SK-N-SH treated with all-trans-retinoic acid at 6 μM for 48 hours (cell line): ENCODE data around the gene CSGALNACT2.
A peak's percentile ranks its signal among the peaks of the same experiment; 100 is the strongest.

Experiments
- BACH2 ChIP-seq: fragments of 250-450 bp; sonication (Bioruptor Pico); IDR thresholded peaks from 2 replicates; pipeline ENCODE4 v1.9.0; 2021; ENCODE audit warnings: mild to moderate bottlenecking, borderline replicate concordance
- GLIS3 ChIP-seq: fragments of 250-450 bp; sonication (Bioruptor Pico); IDR thresholded peaks from 2 replicates; pipeline ENCODE4 v1.5.0; 2020; ENCODE audit warnings: mild to moderate bottlenecking, moderate library complexity
- TOX ChIP-seq: fragments of 250-450 bp; sonication (Bioruptor Pico); IDR thresholded peaks from 2 replicates; pipeline ENCODE4 v1.8.0; 2021; ENCODE audit warnings: mild to moderate bottlenecking, moderate library complexity, borderline replicate concordance
- ZC3H10 ChIP-seq: fragments of 250-450 bp; sonication (Bioruptor Pico); IDR thresholded peaks from 2 replicates; pipeline ENCODE4 v1.5.1; 2021; ENCODE audit warnings: mild to moderate bottlenecking, moderate library complexity
- ZFP30 ChIP-seq: fragments of 450-650 bp; formaldehyde crosslinking; IDR thresholded peaks from 2 replicates; pipeline ENCODE4 v1.5.0; 2022; ENCODE audit warnings: mild to moderate bottlenecking, moderate library complexity
- ZNF8 ChIP-seq: fragments of 450-650 bp; formaldehyde crosslinking; IDR thresholded peaks from 2 replicates; pipeline ENCODE4 v1.5.0; 2020; ENCODE audit warnings: mild to moderate bottlenecking, moderate library complexity
- TF ChIP-seq, protein P1 (sequence below): fragments of 250-450 bp; sonication (Bioruptor Pico); IDR thresholded peaks from 2 replicates; pipeline ENCODE4 v1.5.1; 2020; ENCODE audit warnings: low read depth, mild to moderate bottlenecking, moderate library complexity
- TF ChIP-seq, protein P2 (sequence below): fragments of 250-450 bp; sonication (Bioruptor Pico); IDR thresholded peaks from 2 replicates; pipeline ENCODE4 v1.8.0; 2020; ENCODE audit warnings: mild to moderate bottlenecking, moderate library complexity, borderline replicate concordance
- TF ChIP-seq, protein P3 (sequence below): fragments of 250-450 bp; sonication (Bioruptor Pico); IDR thresholded peaks from 2 replicates; pipeline ENCODE4 v1.5.1; 2021; ENCODE audit warnings: mild to moderate bottlenecking, moderate library complexity

DNA sequence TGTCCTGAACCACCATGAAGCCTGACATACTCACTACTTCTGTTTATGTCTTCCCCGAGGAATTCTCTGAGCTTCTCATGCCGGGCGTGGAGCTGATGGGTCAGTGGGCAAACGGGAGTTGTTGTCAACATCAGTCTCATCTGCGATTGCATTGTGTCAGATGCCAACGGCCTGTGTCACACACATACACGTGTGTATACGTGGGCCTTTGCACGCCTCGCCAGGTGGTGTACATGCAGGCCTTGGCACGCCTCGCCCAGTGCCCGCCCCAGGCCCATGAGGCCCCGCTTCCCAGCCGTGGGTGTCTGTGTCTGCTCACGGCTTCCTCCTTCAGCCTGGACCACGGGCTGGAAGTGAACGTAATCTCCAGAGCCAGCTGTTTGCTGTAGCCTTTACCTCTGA is 7.5 kb upstream of the CSGALNACT2 start:
- TF ChIP-seq, protein P1, sequence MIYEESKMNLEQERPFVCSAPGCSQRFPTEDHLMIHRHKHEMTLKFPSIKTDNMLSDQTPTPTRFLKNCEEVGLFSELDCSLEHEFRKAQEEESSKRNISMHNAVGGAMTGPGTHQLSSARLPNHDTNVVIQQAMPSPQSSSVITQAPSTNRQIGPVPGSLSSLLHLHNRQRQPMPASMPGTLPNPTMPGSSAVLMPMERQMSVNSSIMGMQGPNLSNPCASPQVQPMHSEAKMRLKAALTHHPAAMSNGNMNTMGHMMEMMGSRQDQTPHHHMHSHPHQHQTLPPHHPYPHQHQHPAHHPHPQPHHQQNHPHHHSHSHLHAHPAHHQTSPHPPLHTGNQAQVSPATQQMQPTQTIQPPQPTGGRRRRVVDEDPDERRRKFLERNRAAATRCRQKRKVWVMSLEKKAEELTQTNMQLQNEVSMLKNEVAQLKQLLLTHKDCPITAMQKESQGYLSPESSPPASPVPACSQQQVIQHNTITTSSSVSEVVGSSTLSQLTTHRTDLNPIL (CRISPR knock-in tag), result no peak
- no peak for TF ChIP-seq ZNF8 (CRISPR knock-in tag)
- TF ChIP-seq, protein P2, sequence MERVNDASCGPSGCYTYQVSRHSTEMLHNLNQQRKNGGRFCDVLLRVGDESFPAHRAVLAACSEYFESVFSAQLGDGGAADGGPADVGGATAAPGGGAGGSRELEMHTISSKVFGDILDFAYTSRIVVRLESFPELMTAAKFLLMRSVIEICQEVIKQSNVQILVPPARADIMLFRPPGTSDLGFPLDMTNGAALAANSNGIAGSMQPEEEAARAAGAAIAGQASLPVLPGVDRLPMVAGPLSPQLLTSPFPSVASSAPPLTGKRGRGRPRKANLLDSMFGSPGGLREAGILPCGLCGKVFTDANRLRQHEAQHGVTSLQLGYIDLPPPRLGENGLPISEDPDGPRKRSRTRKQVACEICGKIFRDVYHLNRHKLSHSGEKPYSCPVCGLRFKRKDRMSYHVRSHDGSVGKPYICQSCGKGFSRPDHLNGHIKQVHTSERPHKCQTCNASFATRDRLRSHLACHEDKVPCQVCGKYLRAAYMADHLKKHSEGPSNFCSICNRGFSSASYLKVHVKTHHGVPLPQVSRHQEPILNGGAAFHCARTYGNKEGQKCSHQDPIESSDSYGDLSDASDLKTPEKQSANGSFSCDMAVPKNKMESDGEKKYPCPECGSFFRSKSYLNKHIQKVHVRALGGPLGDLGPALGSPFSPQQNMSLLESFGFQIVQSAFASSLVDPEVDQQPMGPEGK, result no peak
- no peak for TF ChIP-seq BACH2 (CRISPR knock-in tag)
- TF ChIP-seq ZC3H10 (CRISPR knock-in tag), result no peak
- TF ChIP-seq, protein P3, sequence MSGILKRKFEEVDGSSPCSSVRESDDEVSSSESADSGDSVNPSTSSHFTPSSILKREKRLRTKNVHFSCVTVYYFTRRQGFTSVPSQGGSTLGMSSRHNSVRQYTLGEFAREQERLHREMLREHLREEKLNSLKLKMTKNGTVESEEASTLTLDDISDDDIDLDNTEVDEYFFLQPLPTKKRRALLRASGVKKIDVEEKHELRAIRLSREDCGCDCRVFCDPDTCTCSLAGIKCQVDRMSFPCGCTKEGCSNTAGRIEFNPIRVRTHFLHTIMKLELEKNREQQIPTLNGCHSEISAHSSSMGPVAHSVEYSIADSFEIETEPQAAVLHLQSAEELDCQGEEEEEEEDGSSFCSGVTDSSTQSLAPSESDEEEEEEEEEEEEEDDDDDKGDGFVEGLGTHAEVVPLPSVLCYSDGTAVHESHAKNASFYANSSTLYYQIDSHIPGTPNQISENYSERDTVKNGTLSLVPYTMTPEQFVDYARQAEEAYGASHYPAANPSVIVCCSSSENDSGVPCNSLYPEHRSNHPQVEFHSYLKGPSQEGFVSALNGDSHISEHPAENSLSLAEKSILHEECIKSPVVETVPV, result no peak
- TF ChIP-seq GLIS3, result 0 out of 2 replicates have a peak, but pooled peaks have one; percentile 13
- TF ChIP-seq TOX, result no peak
- TF ChIP-seq ZFP30 (CRISPR knock-in tag), result no peak
